Stimulated activated CD4-positive, alpha-beta T cell treated with anti-CD3 and anti-CD28 coated beads, Interleukin-15, amount 100 ng/mL, for 48 hours (primary cell): Measurements from ENCODE around the gene LINGO3.

Experiments used
- DNase-seq, 2 donors: peaks; one replicate each; pipeline ENCODE4 v3.0.0-alpha.2; 2020; ENCODE audit warnings: low read depth in 2 of 2

Gene LINGO3

GRCh38 chr19:2327773-2328400 lies 19.9 kb upstream of the LINGO3 start:
- peak; percentile 27 to 41 for DNase-seq

- DNase-seq = no peak
Observed at GRCh38 chr19:2326699-2327360, 18.9 kb upstream of the LINGO3 start.

GRCh38 chr19:2325281-2326046 lies 17.5 kb upstream of the LINGO3 start:
- no peak for DNase-seq

GRCh38 chr19:2324220-2324948 lies 16.4 kb upstream of the LINGO3 start:
- DNase-seq = no peak

GRCh38 chr19:2323707-2324106 lies 15.8 kb upstream of the LINGO3 start:
- no peak for DNase-seq

GRCh38 chr19:2321565-2322283 lies 13.8 kb upstream of the LINGO3 start:
- DNase-seq = no peak

GRCh38 chr19:2320939-2321338 lies 13.0 kb upstream of the LINGO3 start:
- DNase-seq = no peak

- DNase-seq = no peak
Observed at GRCh38 chr19:2320049-2320448, 12.1 kb upstream of the LINGO3 start.

GRCh38 chr19:2319551-2319950 lies 11.6 kb upstream of the LINGO3 start:
- DNase-seq = no peak

GRCh38 chr19:2318923-2319322 lies 11.0 kb upstream of the LINGO3 start:
- no peak for DNase-seq

GRCh38 chr19:2317756-2318155 lies 9.8 kb upstream of the LINGO3 start:
- no peak for DNase-seq

GRCh38 chr19:2317300-2317699 lies 9.3 kb upstream of the LINGO3 start:
- no peak for DNase-seq

- DNase-seq = no peak
Observed at GRCh38 chr19:2315818-2316353, 7.9 kb upstream of the LINGO3 start.

- DNase-seq = no peak
Observed at GRCh38 chr19:2315121-2315817, 7.3 kb upstream of the LINGO3 start.

- DNase-seq = no peak
Observed at GRCh38 chr19:2312820-2313501, 5.0 kb upstream of the LINGO3 start.

- no peak for DNase-seq
Observed at GRCh38 chr19:2311093-2311492, 3.1 kb upstream of the LINGO3 start.

- no peak for DNase-seq
Observed at GRCh38 chr19:2309734-2310362, 1.9 kb upstream of the LINGO3 start.

GRCh38 chr19:2307518-2308012 lies 389 bp downstream of the LINGO3 start:
- DNase-seq = no peak

- DNase-seq = no peak
Observed at GRCh38 chr19:2306971-2307370, 983 bp downstream of the LINGO3 start.
